CD4-positive, alpha-beta memory T cell (primary cell): ENCODE data around the gene SLC16A10. TPM values are rescaled to one million over a fixed set of nuclear protein-coding genes. Genes with fewer than 3 reads are reported as not detected.

ENCODE experiments used
- CTCF ChIA-PET: fragments of 350-600 bp; sonication (Branson Sonifier 250); formaldehyde crosslinking; loops from one replicate; lab custom pipeline; 2021; ENCODE audit warnings: inconsistent platforms; ENCODE audit not compliant: partially characterized antibody; lab: Charles Lee
- POLR2A ChIA-PET: fragments of 350-600 bp; sonication (Branson Sonifier 250); formaldehyde crosslinking; loops from one replicate; lab custom pipeline; 2021; ENCODE audit not compliant: partially characterized antibody; lab: Charles Lee
- DNase-seq, 5 donors: peaks; one replicate each; pipeline versions ENCODE4 v3.0.0 to v3.0.0-alpha.2; 2020 to 2022; ENCODE audit warnings: mixed read lengths in 1 of 5
- H3K27ac ChIP-seq: one replicate; pipeline ENCODE4 v1.7.0; 2013; ENCODE audit warnings: low read depth, low read length
- H3K27me3 ChIP-seq: 2 replicates; pipeline ENCODE4 v1.7.0; 2013; ENCODE audit warnings: mild to moderate bottlenecking, low read length, moderate library complexity; ENCODE audit not compliant: insufficient read depth
- H3K36me3 ChIP-seq: 2 replicates; pipeline ENCODE4 v1.7.0; 2013; ENCODE audit warnings: mild to moderate bottlenecking, low read length, moderate library complexity; ENCODE audit not compliant: insufficient read depth
- H3K4me1 ChIP-seq: 2 replicates; pipeline ENCODE4 v1.7.0; 2013; ENCODE audit warnings: mild to moderate bottlenecking, low read length, moderate library complexity; ENCODE audit not compliant: insufficient read depth
- H3K4me3 ChIP-seq, 2 donors: one replicate each; pipeline ENCODE4 v1.7.0; 2013; ENCODE audit warnings: low read length in 2 of 2, mild to moderate bottlenecking in 1 of 2
- H3K9me3 ChIP-seq, 2 donors: one replicate each; pipeline ENCODE4 v1.7.0; 2013; ENCODE audit warnings: low read length in 2 of 2, control low read depth in 1 of 2; ENCODE audit not compliant: control insufficient read depth in 1 of 2
- H3K27ac Mint-ChIP-seq, 7 donors: one replicate each; pipeline ENCODE4 v1.8.0; 2020 to 2021; ENCODE audit warnings: mixed read lengths in 7 of 7, mild to moderate bottlenecking in 6 of 7, inconsistent platforms in 3 of 7, moderate library complexity in 3 of 7
- H3K27me3 Mint-ChIP-seq, 2 donors: one replicate each; pipeline ENCODE4 v1.8.0; 2020 to 2021; ENCODE audit warnings: mixed read lengths in 2 of 2
- H3K36me3 Mint-ChIP-seq, 2 donors: one replicate each; pipeline ENCODE4 v1.8.0; 2020 to 2021; ENCODE audit warnings: mixed read lengths in 2 of 2, inconsistent platforms in 1 of 2, mild to moderate bottlenecking in 1 of 2
- H3K4me1 Mint-ChIP-seq, 4 donors: one replicate each; pipeline ENCODE4 v1.8.0; 2020 to 2021; ENCODE audit warnings: mixed read lengths in 4 of 4, mild to moderate bottlenecking in 1 of 4
- H3K4me3 Mint-ChIP-seq, 8 donors: one replicate each; pipeline ENCODE4 v1.8.0; 2020 to 2021; ENCODE audit warnings: mixed read lengths in 8 of 8, mild to moderate bottlenecking in 7 of 8, moderate library complexity in 6 of 8, inconsistent platforms in 3 of 8
- H3K9me3 Mint-ChIP-seq, 8 donors: one replicate each; pipeline ENCODE4 v1.8.0; 2020 to 2021; ENCODE audit warnings: mixed read lengths in 8 of 8, mild to moderate bottlenecking in 5 of 8, inconsistent platforms in 3 of 8, moderate library complexity in 1 of 8
- intact Hi-C: fragments of 100-400 bp; cut with micrococcal nuclease; formaldehyde crosslinking; loops from one replicate; pipeline ENCODE4 v1.15.1; 2023
- polyA plus RNA-seq, 2 donors: library from polyadenylated mRNA; unstranded; fragments of 300-500 nt; fragmentation: Illumina TruSeq; gene quantifications; one replicate each; pipeline ENCODE4 v1.2.3, GENCODE V29; 2021
- total RNA-seq, 2 experiments: library from RNA; stranded (reverse); gene quantifications; one replicate each; pipeline ENCODE4 v1.2.3, GENCODE V29; 2021

Gene SLC16A10
- 10 to 100 TPM in 1 of 2 experiments, 1 to 10 TPM in 1; 9.8 to 11.2 TPM for total RNA-seq
- 1 to 10 TPM; 5.6 to 7.7 TPM for polyA plus RNA-seq

- Histone ChIP-seq H3K4me1 (peaks cover 22% of the 10 kb centered on the region), H3K27ac (peak within 1 kb of the TSS; percentile 47), H3K27me3 (no peaks in the 10 kb centered on the region), H3K36me3 (no peaks in the 10 kb centered on the region), H3K4me3 (peak within 1 kb of the TSS; percentile 62 to 74), H3K9me3 (no peaks in the 10 kb centered on the region)
- DNase-seq, result peak; percentile 75 to 82 (median 79)
- peaks cover 7 to 15% of the 10 kb centered on the region in 2 donors for H3K27me3 Mint-ChIP-seq
- peak within 1 kb of the TSS; percentile 77 to 92 (median 90) for H3K27ac Mint-ChIP-seq
- peaks cover 0 to 2% of the 10 kb centered on the region in 2 donors for H3K36me3 Mint-ChIP-seq
- H3K4me1 Mint-ChIP-seq, result peaks cover 21 to 37% (median 26%) of the 10 kb centered on the region in 4 donors
- ChIA-PET CTCF (no interaction called here), POLR2A (interaction anchor here (0.8 to 1.2 kb wide), 4 partner anchors 11 to 273 kb away, joined by 3 to 4 read pairs (median 3); no protein-coding TSS in a partner anchor)
- H3K9me3 Mint-ChIP-seq, result no peaks in the 10 kb centered on the region
- intact Hi-C loops, result loop anchor here (2.0 to 5.0 kb wide), 4 partner anchors 104 to 1000 kb away; partner anchors contain the start of genes FAM229B, REV3L, RPF2 and TUBE1
- peak within 1 kb of the TSS; percentile 88 to 99 (median 93) for H3K4me3 Mint-ChIP-seq
Measured at GRCh38 chr6:111087106-111087835, at the start of gene SLC16A10. SLC16A10 (plus strand) TSS chr6:111087503; CDS start chr6:111087753, 250 bp downstream.

GRCh38 chr6:111038534-111039252, 48.6 kb upstream of the SLC16A10 start:
- Histone ChIP-seq H3K9me3 (no peaks in the 10 kb centered on the region), H3K36me3 (no peaks in the 10 kb centered on the region), H3K27me3 (no peaks in the 10 kb centered on the region), H3K27ac (no peak overlapping the region), H3K4me1 (no peaks in the 10 kb centered on the region), H3K4me3 (no peak overlapping the region)
- H3K9me3 Mint-ChIP-seq, result no peaks in the 10 kb centered on the region
- H3K27me3 Mint-ChIP-seq, result peaks cover 0 to 1% of the 10 kb centered on the region in 2 donors
- H3K4me3 Mint-ChIP-seq, result no peak overlapping the region
- intact Hi-C loops, result no loop called here
- no peak overlapping the region for H3K27ac Mint-ChIP-seq
- DNase-seq, result no peak
- POLR2A ChIA-PET, result no interaction called here
- CTCF ChIA-PET, result no interaction called here
- no peaks in the 10 kb centered on the region for H3K36me3 Mint-ChIP-seq
- H3K4me1 Mint-ChIP-seq, result peaks cover 0 to 2% (median 0%) of the 10 kb centered on the region in 4 donors

GRCh38 chr6:111041917-111042316, 45.4 kb upstream of the SLC16A10 start:
- H3K4me1 ChIP-seq, result no peaks in the 10 kb centered on the region
- ChIA-PET CTCF (interaction anchor here (2.8 kb wide), 1 partner anchor 16 kb away, joined by 7 read pairs; no protein-coding TSS in a partner anchor), POLR2A (no interaction called here)
- H3K27ac Mint-ChIP-seq, result no peak overlapping the region
- H3K9me3 Mint-ChIP-seq, result no peaks in the 10 kb centered on the region
- no peaks in the 10 kb centered on the region for H3K9me3 ChIP-seq
- peaks cover 0 to 1% of the 10 kb centered on the region in 2 donors for H3K27me3 Mint-ChIP-seq
- peaks cover 0 to 2% (median 0%) of the 10 kb centered on the region in 4 donors for H3K4me1 Mint-ChIP-seq
- intact Hi-C loops, result no loop called here
- H3K4me3 Mint-ChIP-seq, result no peak overlapping the region
- H3K27ac ChIP-seq, result no peak overlapping the region
- DNase-seq, result no peak
- no peaks in the 10 kb centered on the region for H3K36me3 ChIP-seq
- no peaks in the 10 kb centered on the region for H3K36me3 Mint-ChIP-seq
- no peak overlapping the region for H3K4me3 ChIP-seq
- H3K27me3 ChIP-seq, result no peaks in the 10 kb centered on the region

- Histone ChIP-seq H3K4me3 (no peak overlapping the region), H3K27me3 (no peaks in the 10 kb centered on the region)
- POLR2A ChIA-PET, result no interaction called here
Measured at GRCh38 chr6:111047244-111047643, 40.1 kb upstream of the SLC16A10 start.

GRCh38 chr6:111050261-111051023, 36.9 kb upstream of the SLC16A10 start:
- no peak for DNase-seq
- no peaks in the 10 kb centered on the region for H3K36me3 Mint-ChIP-seq
- CTCF ChIA-PET, result no interaction called here

More at GRCh38 chr6:111047244-111047643, 40.1 kb upstream of the SLC16A10 start:
- intact Hi-C loops, result no loop called here
- DNase-seq, result no peak
- Histone ChIP-seq H3K36me3 (no peaks in the 10 kb centered on the region), H3K27ac (no peak overlapping the region), H3K9me3 (no peaks in the 10 kb centered on the region), H3K4me1 (no peaks in the 10 kb centered on the region)
- H3K36me3 Mint-ChIP-seq, result no peaks in the 10 kb centered on the region
- no peak overlapping the region for H3K27ac Mint-ChIP-seq
- CTCF ChIA-PET, result interaction anchor here (1.9 kb wide), 1 partner anchor 11 kb away, joined by 8 read pairs; no protein-coding TSS in a partner anchor
- H3K4me1 Mint-ChIP-seq, result no peaks in the 10 kb centered on the region
- no peaks in the 10 kb centered on the region for H3K9me3 Mint-ChIP-seq
- H3K27me3 Mint-ChIP-seq, result no peaks in the 10 kb centered on the region
- no peak overlapping the region for H3K4me3 Mint-ChIP-seq

GRCh38 chr6:111052171-111052570, 35.1 kb upstream of the SLC16A10 start:
- H3K36me3 Mint-ChIP-seq, result no peaks in the 10 kb centered on the region
- Histone ChIP-seq H3K36me3 (no peaks in the 10 kb centered on the region), H3K4me1 (no peaks in the 10 kb centered on the region), H3K9me3 (no peaks in the 10 kb centered on the region), H3K27me3 (no peaks in the 10 kb centered on the region), H3K4me3 (no peak overlapping the region), H3K27ac (no peak overlapping the region)
- no peak overlapping the region for H3K4me3 Mint-ChIP-seq
- POLR2A ChIA-PET, result no interaction called here
- CTCF ChIA-PET, result interaction anchor here (1.8 kb wide), 1 partner anchor 41 kb away, joined by 6 read pairs; no protein-coding TSS in a partner anchor
- H3K9me3 Mint-ChIP-seq, result no peaks in the 10 kb centered on the region
- H3K27me3 Mint-ChIP-seq, result no peaks in the 10 kb centered on the region
- H3K27ac Mint-ChIP-seq, result no peak overlapping the region
- peaks cover 0 to under 1% (median 0%) of the 10 kb centered on the region in 4 donors for H3K4me1 Mint-ChIP-seq
- intact Hi-C loops, result no loop called here
- no peak for DNase-seq

More at GRCh38 chr6:111050261-111051023, 36.9 kb upstream of the SLC16A10 start:
- no peak overlapping the region for H3K27ac ChIP-seq
- no peaks in the 10 kb centered on the region for H3K9me3 ChIP-seq
- no peak overlapping the region for H3K4me3 ChIP-seq
- no peak overlapping the region for H3K4me3 Mint-ChIP-seq
- H3K9me3 Mint-ChIP-seq, result no peaks in the 10 kb centered on the region
- intact Hi-C loops, result no loop called here
- no peaks in the 10 kb centered on the region for H3K36me3 ChIP-seq
- POLR2A ChIA-PET, result no interaction called here
- no peaks in the 10 kb centered on the region for H3K27me3 Mint-ChIP-seq
- peak overlapping the region in 1 of 7 donors; percentile 38 for H3K27ac Mint-ChIP-seq
- no peaks in the 10 kb centered on the region for H3K4me1 Mint-ChIP-seq
- no peaks in the 10 kb centered on the region for H3K27me3 ChIP-seq
- H3K4me1 ChIP-seq, result no peaks in the 10 kb centered on the region
